Measurements from ENCODE around the gene ATG10. TPM values are rescaled to one million over a fixed set of nuclear protein-coding genes. Genes with fewer than 3 reads are reported as not detected.
A peak's percentile ranks its signal among the peaks of the same experiment; 100 is the strongest.

The ATG10 gene
- total RNA-seq, 1 experiment from 2014 or later = 7.6 TPM

DNA sequence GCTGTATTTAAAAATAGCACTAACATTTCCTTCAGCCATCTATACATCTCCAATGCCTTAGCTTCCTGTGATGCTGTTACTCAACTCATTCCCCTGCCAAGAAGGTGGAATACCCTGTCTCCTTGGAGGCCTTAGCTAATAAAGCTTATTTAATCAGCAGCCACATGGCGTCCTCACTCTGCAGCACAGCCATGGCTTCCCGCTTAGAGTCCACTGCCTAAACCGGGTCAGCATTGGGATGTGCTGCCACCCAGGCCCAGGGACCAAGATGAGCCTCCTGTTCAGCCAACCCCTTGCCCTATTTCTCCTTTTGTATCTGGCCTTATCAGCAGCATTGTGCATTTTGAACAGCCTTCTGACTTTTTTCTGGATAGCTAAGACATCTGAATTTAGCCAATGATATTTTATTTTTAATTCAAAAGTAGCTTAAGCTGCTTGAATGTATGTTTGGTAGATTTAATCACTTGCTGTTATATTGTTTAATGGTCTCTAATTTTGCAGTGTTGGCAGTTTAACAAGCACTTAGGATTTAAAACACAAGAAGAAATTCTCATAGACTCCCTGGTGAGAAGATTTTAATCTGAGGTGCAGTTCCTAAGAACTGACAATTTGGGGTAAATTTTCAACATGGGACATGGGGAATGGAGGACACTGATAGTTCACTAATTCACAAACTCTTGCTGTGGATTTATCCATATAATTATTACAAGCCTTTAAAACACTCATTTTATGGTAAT is 193.3 kb downstream of the ATG10 start:
- peak overlapping the region; percentile 30 for H2BK12ac ChIP-seq (ENCODE audit: insufficient read length, low read depth, low read length)
- DNase-seq = peak; percentile 43
- no peak overlapping the region for H3K14ac ChIP-seq (ENCODE audit: insufficient read depth, low read length)
- Mint-ChIP-seq H3K4me1 (peaks cover 34 to 46% of the 10 kb centered on the region in 2 experiments), H3K9me3 (no peaks in the 10 kb centered on the region), H3K4me3 (no peak overlapping the region), H3K27me3 (ENCODE audit: low read depth) (no peaks in the 10 kb centered on the region), H3K36me3 (ENCODE audit: insufficient read depth in 1 of 3, low read depth in 3 of 3) (peaks cover 0 to under 1% (median 0%) of the 10 kb centered on the region in 3 experiments; a peak in 1 of 7 replicates), H3K27ac (peak overlapping the region; percentile 55 to 88 (median 79); a peak in 5 of 7 replicates)
- H2BK5ac ChIP-seq (ENCODE audit: insufficient read length, low read length) = no peak overlapping the region
- H4K20me1 ChIP-seq (ENCODE audit: control insufficient read depth, insufficient read depth, insufficient read length) = no peaks in the 10 kb centered on the region
- no peak overlapping the region for H4K91ac ChIP-seq (ENCODE audit: insufficient read length, low read depth, low read length)
- H3T11ph ChIP-seq (ENCODE audit: low read length) = no peak overlapping the region
- H4K5ac ChIP-seq (ENCODE audit: insufficient read length, low read depth, low read length) = no peak overlapping the region
- no peaks in the 10 kb centered on the region for H3K23me2 ChIP-seq (ENCODE audit: insufficient read length, low read depth, low read length, poor library complexity, severe bottlenecking)
- peaks cover 5% of the 10 kb centered on the region; the same call in 1 of the 2 replicates for H3K4me1 ChIP-seq (ENCODE audit: insufficient read depth, low read length)
- no peaks in the 10 kb centered on the region for H3K79me1 ChIP-seq (ENCODE audit: insufficient read depth, low read depth, low read length, poor library complexity, severe bottlenecking)
- no peaks in the 10 kb centered on the region for H3K79me2 ChIP-seq (ENCODE audit: insufficient read depth, low read length)
- no peak overlapping the region for H3K23ac ChIP-seq (ENCODE audit: insufficient read length, low read depth, low read length)
- no peak overlapping the region for H2BK15ac ChIP-seq (ENCODE audit: low read depth, low read length)
- H3K4ac ChIP-seq (ENCODE audit: low read depth, low read length) = no peak overlapping the region
- no peak overlapping the region for H2AK5ac ChIP-seq (ENCODE audit: insufficient read length, low read length)
- H3K4me2 ChIP-seq (ENCODE audit: insufficient read depth, insufficient read length, low read length) = no peak overlapping the region
- TF ChIP-seq CTCF (conservative IDR thresholded peaks at IDR 0.05) = 0 out of 3 replicates have a peak, but pooled peaks have one; percentile 14
- WGBS (ENCODE audit: extremely low coverage, insufficient read length, low lambda C conversion rate) = no CpG with 5 or more reads among the region's 3 CpGs
- H3K9me3 ChIP-seq (ENCODE audit: control insufficient read depth, low read depth, low read length) = no peaks in the 10 kb centered on the region
- H3K18ac ChIP-seq (ENCODE audit: insufficient read length, low read depth, low read length) = peak overlapping the region; percentile 70
- H3K27ac ChIP-seq (ENCODE audit: insufficient read length, low read depth, low read length) = no peak overlapping the region
- no peak overlapping the region for H4K8ac ChIP-seq (replicated peaks; ENCODE audit: insufficient read length, low read depth, low read length)
- H2AFZ ChIP-seq (ENCODE audit: low read length) = no peak overlapping the region
- no peak overlapping the region for H3K56ac ChIP-seq (ENCODE audit: insufficient read length, low read depth, low read length)
- H2BK20ac ChIP-seq (ENCODE audit: low read depth, low read length, poor library complexity, severe bottlenecking) = no peak overlapping the region
- no peaks in the 10 kb centered on the region for H3K27me3 ChIP-seq (ENCODE audit: insufficient read depth, low read length)
- H2BK120ac ChIP-seq (ENCODE audit: low read depth, low read length, poor library complexity, severe bottlenecking) = no peak overlapping the region
- H3K9ac ChIP-seq (ENCODE audit: extremely low read depth, insufficient read length, low read length) = no peak overlapping the region

Measured in H9 (cell line).